OCI-LY1 (cell line): ENCODE data around the gene LDLRAD3.

ENCODE experiments used
- H2AFZ ChIP-seq: fragments of 200-600 bp; sonication (generic), shearing (Covaris generic); 2 replicates; pipeline ENCODE4 v1.6.0; 2014; ENCODE audit warnings: antibody characterized with exemption, mild to moderate bottlenecking, low read length
- H3F3A ChIP-seq: fragments of 200-600 bp; sonication (generic), shearing (Covaris generic); 2 replicates; pipeline ENCODE4 v1.6.0; 2014; ENCODE audit warnings: mild to moderate bottlenecking, antibody characterized with exemption, low read length, moderate library complexity; ENCODE audit not compliant: insufficient read depth
- H3K27ac ChIP-seq: fragments of 200-600 bp; sonication (generic); 2 replicates; pipeline ENCODE4 v1.5.1; 2014; ENCODE audit warnings: low read length, mixed run types, mild to moderate bottlenecking, low read depth; ENCODE audit not compliant: poor library complexity, severe bottlenecking
- H3K27me3 ChIP-seq: fragments of 200-600 bp; sonication (generic); 2 replicates; pipeline ENCODE4 v1.6.0; 2014; ENCODE audit warnings: antibody characterized with exemption, mild to moderate bottlenecking, low read length, moderate library complexity; ENCODE audit not compliant: insufficient read depth
- H3K36me3 ChIP-seq: fragments of 200-600 bp; sonication (generic); 2 replicates; pipeline ENCODE4 v1.6.1; 2014; ENCODE audit warnings: mild to moderate bottlenecking, antibody characterized with exemption, low read length, moderate library complexity, mixed read lengths; ENCODE audit not compliant: insufficient read depth
- H3K4me1 ChIP-seq: fragments of 200-600 bp; sonication (generic); 2 replicates; pipeline ENCODE4 v1.5.1; 2014; ENCODE audit warnings: mild to moderate bottlenecking, low read length, moderate library complexity; ENCODE audit not compliant: insufficient read depth, severe bottlenecking
- H3K4me2 ChIP-seq: fragments of 200-600 bp; sonication (generic), shearing (Covaris generic); 2 replicates; pipeline ENCODE4 v1.6.1; 2014; ENCODE audit warnings: low read length
- H3K4me3 ChIP-seq: fragments of 200-600 bp; sonication (generic); 2 replicates; pipeline ENCODE4 v1.5.1; 2014; ENCODE audit warnings: low read length, low read depth, mild to moderate bottlenecking, mixed read lengths; ENCODE audit not compliant: poor library complexity, severe bottlenecking
- H3K79me2 ChIP-seq: fragments of 200-600 bp; shearing (Covaris generic); 2 replicates; pipeline ENCODE4 v1.6.1; 2016; ENCODE audit warnings: mixed run types, low read length, mixed read lengths; ENCODE audit not compliant: insufficient read depth
- H3K9ac ChIP-seq: fragments of 200-600 bp; sonication (generic), shearing (Covaris generic); 2 replicates; pipeline ENCODE4 v1.6.1; 2014; ENCODE audit warnings: mild to moderate bottlenecking, low read length, mixed read lengths
- H3K9me2 ChIP-seq: fragments of 200-600 bp; sonication (generic), shearing (Covaris generic); 2 replicates; pipeline ENCODE4 v1.6.1; 2014; ENCODE audit warnings: low read depth, mild to moderate bottlenecking, low read length, mixed read lengths
- H3K9me3 ChIP-seq: fragments of 200-600 bp; shearing (Covaris generic); 2 replicates; pipeline ENCODE4 v1.6.1; 2014; ENCODE audit warnings: low read length, mixed read lengths
- H4K20me1 ChIP-seq: fragments of 200-600 bp; sonication (generic), shearing (Covaris generic); 2 replicates; pipeline ENCODE4 v1.6.0; 2016; ENCODE audit warnings: mild to moderate bottlenecking, low read length; ENCODE audit not compliant: insufficient read depth
- EZH2 ChIP-seq: fragments of 200-600 bp; sonication (generic), shearing (Covaris generic); IDR thresholded peaks from 2 replicates; pipeline ENCODE4 v1.8.0; 2017; ENCODE audit warnings: borderline replicate concordance, mixed run types, mild to moderate bottlenecking, antibody characterized with exemption, low read length, moderate library complexity, mixed read lengths
- TF ChIP-seq, protein P1 (sequence below): fragments of 200-600 bp; sonication (generic), shearing (Covaris generic); IDR thresholded peaks from 2 replicates; pipeline ENCODE4 v1.5.1; 2017; ENCODE audit warnings: mild to moderate bottlenecking, antibody characterized with exemption, low read length, moderate library complexity, mixed read lengths

LDLRAD3 gene

GRCh38 chr11:36141196-36141953, 197.5 kb downstream of the LDLRAD3 start:
- Histone ChIP-seq H3K9ac (no peak overlapping the region), H3F3A (no peaks in the 10 kb centered on the region), H3K27ac (no peak overlapping the region), H3K9me3 (no peaks in the 10 kb centered on the region), H3K4me3 (no peak overlapping the region), H3K36me3 (no peaks in the 10 kb centered on the region), H3K4me1 (no peaks in the 10 kb centered on the region), H3K9me2 (no peaks in the 10 kb centered on the region), H3K27me3 (no peaks in the 10 kb centered on the region), H2AFZ (no peak overlapping the region), H3K4me2 (no peak overlapping the region), H3K79me2 (no peaks in the 10 kb centered on the region), H4K20me1 (no peaks in the 10 kb centered on the region)
- TF ChIP-seq, protein P1, sequence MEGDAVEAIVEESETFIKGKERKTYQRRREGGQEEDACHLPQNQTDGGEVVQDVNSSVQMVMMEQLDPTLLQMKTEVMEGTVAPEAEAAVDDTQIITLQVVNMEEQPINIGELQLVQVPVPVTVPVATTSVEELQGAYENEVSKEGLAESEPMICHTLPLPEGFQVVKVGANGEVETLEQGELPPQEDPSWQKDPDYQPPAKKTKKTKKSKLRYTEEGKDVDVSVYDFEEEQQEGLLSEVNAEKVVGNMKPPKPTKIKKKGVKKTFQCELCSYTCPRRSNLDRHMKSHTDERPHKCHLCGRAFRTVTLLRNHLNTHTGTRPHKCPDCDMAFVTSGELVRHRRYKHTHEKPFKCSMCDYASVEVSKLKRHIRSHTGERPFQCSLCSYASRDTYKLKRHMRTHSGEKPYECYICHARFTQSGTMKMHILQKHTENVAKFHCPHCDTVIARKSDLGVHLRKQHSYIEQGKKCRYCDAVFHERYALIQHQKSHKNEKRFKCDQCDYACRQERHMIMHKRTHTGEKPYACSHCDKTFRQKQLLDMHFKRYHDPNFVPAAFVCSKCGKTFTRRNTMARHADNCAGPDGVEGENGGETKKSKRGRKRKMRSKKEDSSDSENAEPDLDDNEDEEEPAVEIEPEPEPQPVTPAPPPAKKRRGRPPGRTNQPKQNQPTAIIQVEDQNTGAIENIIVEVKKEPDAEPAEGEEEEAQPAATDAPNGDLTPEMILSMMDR: no peak
- no peak for TF ChIP-seq EZH2

DNA sequence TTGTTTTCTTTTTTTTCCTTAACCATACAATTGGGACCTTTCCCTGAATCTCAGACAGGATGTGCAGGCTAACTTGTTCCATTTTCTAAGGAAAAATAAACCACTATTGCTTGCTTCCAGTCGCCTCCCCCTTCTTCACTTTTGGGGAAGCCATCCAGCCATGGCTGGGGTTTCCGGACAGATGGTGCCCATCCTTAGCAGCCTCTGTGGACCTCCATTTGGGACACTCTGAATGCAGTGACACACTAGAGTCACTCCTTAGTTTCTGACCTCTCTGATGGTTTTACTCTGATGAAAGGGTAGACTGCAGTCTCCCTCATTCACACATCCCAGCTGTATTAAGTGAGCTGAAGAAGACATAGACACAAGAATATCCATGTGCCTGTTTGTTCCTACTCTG, 198.1 kb downstream of the LDLRAD3 start:
- Histone ChIP-seq H3K9ac (no peak overlapping the region), H4K20me1 (no peaks in the 10 kb centered on the region), H3K9me2 (no peaks in the 10 kb centered on the region), H3K27me3 (no peaks in the 10 kb centered on the region), H2AFZ (no peak overlapping the region), H3K79me2 (no peaks in the 10 kb centered on the region), H3K4me3 (no peak overlapping the region), H3K4me2 (no peak overlapping the region), H3K4me1 (no peaks in the 10 kb centered on the region), H3F3A (no peaks in the 10 kb centered on the region), H3K36me3 (no peaks in the 10 kb centered on the region), H3K9me3 (no peaks in the 10 kb centered on the region), H3K27ac (no peak overlapping the region)
- no peak for TF ChIP-seq EZH2
- TF ChIP-seq, protein P1: no peak

- Histone ChIP-seq H3K4me3 (no peak overlapping the region), H3K27me3 (no peaks in the 10 kb centered on the region), H3K9me2 (no peaks in the 10 kb centered on the region), H3K4me2 (no peak overlapping the region), H3F3A (no peaks in the 10 kb centered on the region), H3K36me3 (no peaks in the 10 kb centered on the region), H3K9ac (no peak overlapping the region), H3K27ac (no peak overlapping the region), H3K79me2 (no peaks in the 10 kb centered on the region), H3K9me3 (no peaks in the 10 kb centered on the region), H4K20me1 (no peaks in the 10 kb centered on the region), H3K4me1 (no peaks in the 10 kb centered on the region), H2AFZ (no peak overlapping the region)
- TF ChIP-seq, protein P1: no peak
- TF ChIP-seq EZH2: no peak
Observed at GRCh38 chr11:36142439-36142838, 198.6 kb downstream of the LDLRAD3 start.
